ENCODE data around the gene SLC35B2. TPM values are rescaled to one million over a fixed set of nuclear protein-coding genes. Genes with fewer than 3 reads are reported as not detected.

SLC35B2 gene
- total and polyA plus RNA-seq, 2 donors (not counting 1 experiment from before 2014, with no cell fraction given), result 88.4 to 89.4 TPM

DNA sequence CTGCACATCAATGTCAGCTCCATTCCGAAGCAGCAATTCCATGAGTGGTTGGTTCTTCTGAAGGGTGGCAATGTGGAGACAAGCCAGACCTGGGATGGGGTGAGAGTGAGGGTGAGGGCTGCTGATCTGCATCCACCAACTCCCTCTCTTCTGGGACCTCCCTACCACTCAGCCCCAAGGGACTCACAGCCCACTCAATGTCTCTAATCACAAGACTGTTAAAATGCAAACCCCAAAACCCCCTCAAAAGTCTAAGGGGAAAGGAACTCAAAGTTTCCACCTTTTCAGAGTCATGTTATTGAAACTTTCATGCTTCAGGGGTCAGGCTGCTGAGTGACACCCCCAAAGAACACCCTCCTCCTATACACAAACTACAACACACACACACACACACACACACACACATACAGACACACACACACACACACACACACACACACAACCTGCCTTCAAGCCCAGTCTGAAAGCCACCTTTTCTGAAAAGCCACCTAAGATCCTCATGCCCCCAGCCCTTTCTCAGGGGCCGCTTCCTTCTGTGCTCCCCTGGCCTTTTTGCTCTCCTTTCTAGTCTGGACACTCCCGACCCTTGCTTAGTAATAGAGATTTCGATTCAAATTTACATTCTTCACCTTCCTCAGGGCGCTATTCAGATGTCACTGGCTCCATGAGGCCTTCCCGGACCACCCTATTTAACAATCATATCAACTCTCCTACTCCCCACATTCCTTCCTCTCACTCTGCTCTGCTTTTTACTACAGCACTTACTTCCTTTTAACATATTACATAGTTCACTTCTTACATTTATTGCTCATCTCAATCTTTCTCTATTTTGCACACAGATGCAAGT lies 3.3 kb upstream of the SLC35B2 start:
- H4K20me1 ChIP-seq (ENCODE audit: control insufficient read depth, extremely low read depth, insufficient read depth, low read length), result no peaks in the 10 kb centered on the region
- H3K9me3 ChIP-seq (ENCODE audit: control insufficient read depth, insufficient read depth, low read depth, low read length), result no peaks in the 10 kb centered on the region
- H2AFZ ChIP-seq (ENCODE audit: low read length), result no peak overlapping the region
- H3K4me1 ChIP-seq (ENCODE audit: control insufficient read depth, extremely low read depth, insufficient read depth, low read length), result peaks cover 12% of the 10 kb centered on the region
- H3K9ac ChIP-seq (ENCODE audit: insufficient read depth, low read length), result no peak overlapping the region
- TF ChIP-seq, protein P1, sequence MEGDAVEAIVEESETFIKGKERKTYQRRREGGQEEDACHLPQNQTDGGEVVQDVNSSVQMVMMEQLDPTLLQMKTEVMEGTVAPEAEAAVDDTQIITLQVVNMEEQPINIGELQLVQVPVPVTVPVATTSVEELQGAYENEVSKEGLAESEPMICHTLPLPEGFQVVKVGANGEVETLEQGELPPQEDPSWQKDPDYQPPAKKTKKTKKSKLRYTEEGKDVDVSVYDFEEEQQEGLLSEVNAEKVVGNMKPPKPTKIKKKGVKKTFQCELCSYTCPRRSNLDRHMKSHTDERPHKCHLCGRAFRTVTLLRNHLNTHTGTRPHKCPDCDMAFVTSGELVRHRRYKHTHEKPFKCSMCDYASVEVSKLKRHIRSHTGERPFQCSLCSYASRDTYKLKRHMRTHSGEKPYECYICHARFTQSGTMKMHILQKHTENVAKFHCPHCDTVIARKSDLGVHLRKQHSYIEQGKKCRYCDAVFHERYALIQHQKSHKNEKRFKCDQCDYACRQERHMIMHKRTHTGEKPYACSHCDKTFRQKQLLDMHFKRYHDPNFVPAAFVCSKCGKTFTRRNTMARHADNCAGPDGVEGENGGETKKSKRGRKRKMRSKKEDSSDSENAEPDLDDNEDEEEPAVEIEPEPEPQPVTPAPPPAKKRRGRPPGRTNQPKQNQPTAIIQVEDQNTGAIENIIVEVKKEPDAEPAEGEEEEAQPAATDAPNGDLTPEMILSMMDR (conservative IDR thresholded peaks at IDR 0.05 in 1 of 2, IDR thresholded peaks at IDR 0.05 in 1 of 2; ENCODE audit: low read depth in 1 of 2, low read length in 2 of 2), result no peak
- TF ChIP-seq EZH2 (IDR thresholded peaks at IDR 0.05; ENCODE audit: low read length, missing control alignments), result no peak
- no peak overlapping the region for H3K4me3 ChIP-seq (replicated peaks in 1 of 4; ENCODE audit: control extremely low read depth in 1 of 4, insufficient read depth in 1 of 4, low read depth in 3 of 4, low read length in 4 of 4)
- no peak overlapping the region for H3K4me2 ChIP-seq (ENCODE audit: extremely low read depth, insufficient read depth, low read length)
- H3K27ac ChIP-seq (ENCODE audit: insufficient read depth, low read length), result no peak overlapping the region
- peaks cover 4% of the 10 kb centered on the region for H3K36me3 ChIP-seq (ENCODE audit: control insufficient read depth, insufficient read depth, low read length)
- DNase-seq (ENCODE audit: low read depth in 2 of 2), result no peak
- H3K79me2 ChIP-seq (ENCODE audit: control insufficient read depth, insufficient read depth, low read length), result peaks cover 14% of the 10 kb centered on the region
- H3K27me3 ChIP-seq (ENCODE audit: control insufficient read depth, insufficient read depth, low read length), result no peaks in the 10 kb centered on the region

DNA sequence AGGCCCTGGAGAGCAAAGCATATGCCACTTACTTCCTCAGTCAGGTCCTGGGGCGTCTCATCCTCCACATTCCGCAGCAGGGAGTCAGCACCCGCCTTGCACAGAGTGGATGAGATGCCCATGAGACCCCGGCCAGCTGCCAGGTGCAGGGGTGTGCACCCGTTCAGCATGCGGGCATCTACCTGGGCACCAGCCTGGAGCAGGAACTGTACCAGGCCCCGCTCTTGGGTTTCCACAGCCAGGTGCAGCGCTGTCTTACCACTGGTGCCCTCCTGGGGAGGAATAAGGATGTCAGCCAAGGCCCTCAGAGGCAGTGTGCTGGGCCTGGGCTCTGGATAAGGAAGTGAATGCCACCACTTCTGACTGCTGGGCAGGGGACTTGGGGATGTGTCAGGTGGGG lies 2.7 kb upstream of the SLC35B2 start:
- no peak overlapping the region for H3K27ac ChIP-seq (ENCODE audit: insufficient read depth, low read length)
- no peak overlapping the region for H3K9ac ChIP-seq (ENCODE audit: insufficient read depth, low read length)
- no peaks in the 10 kb centered on the region for H4K20me1 ChIP-seq (ENCODE audit: control insufficient read depth, extremely low read depth, insufficient read depth, low read length)
- H3K36me3 ChIP-seq (ENCODE audit: control insufficient read depth, insufficient read depth, low read length), result peaks cover 6% of the 10 kb centered on the region
- no peak overlapping the region for H3K4me2 ChIP-seq (ENCODE audit: extremely low read depth, insufficient read depth, low read length)
- H3K4me1 ChIP-seq (ENCODE audit: control insufficient read depth, extremely low read depth, insufficient read depth, low read length), result peaks cover 12% of the 10 kb centered on the region
- peaks cover 19% of the 10 kb centered on the region for H3K79me2 ChIP-seq (ENCODE audit: control insufficient read depth, insufficient read depth, low read length)
- H3K9me3 ChIP-seq (ENCODE audit: control insufficient read depth, insufficient read depth, low read depth, low read length), result no peaks in the 10 kb centered on the region
- H3K27me3 ChIP-seq (ENCODE audit: control insufficient read depth, insufficient read depth, low read length), result no peaks in the 10 kb centered on the region
- no peak overlapping the region for H3K4me3 ChIP-seq (replicated peaks in 1 of 4; ENCODE audit: control extremely low read depth in 1 of 4, insufficient read depth in 1 of 4, low read depth in 3 of 4, low read length in 4 of 4)
- no peak overlapping the region for H2AFZ ChIP-seq (ENCODE audit: low read length)
- no peak for DNase-seq (ENCODE audit: low read depth in 2 of 2)
- TF ChIP-seq EZH2 (IDR thresholded peaks at IDR 0.05; ENCODE audit: low read length, missing control alignments), result no peak
- TF ChIP-seq, protein P1 (conservative IDR thresholded peaks at IDR 0.05 in 1 of 2, IDR thresholded peaks at IDR 0.05 in 1 of 2; ENCODE audit: low read depth in 1 of 2, low read length in 2 of 2), result no peak

DNA sequence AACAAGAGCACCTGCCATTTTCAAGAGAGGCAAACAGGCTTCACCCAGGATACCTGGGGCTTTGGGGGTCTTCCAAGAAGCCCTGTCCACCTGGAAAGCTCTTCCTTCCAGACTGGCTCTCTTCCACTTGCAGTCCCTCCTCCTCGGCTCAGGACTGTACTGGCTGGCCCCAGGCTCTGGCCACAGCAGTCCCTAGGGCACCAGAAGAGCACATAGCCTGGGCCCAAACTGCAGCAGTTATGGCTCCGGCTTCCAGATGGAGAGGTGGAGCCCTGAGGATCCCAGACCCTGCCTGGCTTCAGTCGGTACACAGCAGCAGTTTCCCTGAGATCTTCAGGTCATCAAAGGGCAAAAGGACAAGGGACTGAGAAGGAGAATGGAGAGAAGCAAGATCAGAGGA lies 1.6 kb upstream of the SLC35B2 start:
- H3K4me2 ChIP-seq (ENCODE audit: extremely low read depth, insufficient read depth, low read length), result no peak overlapping the region
- no peak for TF ChIP-seq EZH2 (IDR thresholded peaks at IDR 0.05; ENCODE audit: low read length, missing control alignments)
- TF ChIP-seq, protein P1 (conservative IDR thresholded peaks at IDR 0.05 in 1 of 2, IDR thresholded peaks at IDR 0.05 in 1 of 2; ENCODE audit: low read depth in 1 of 2, low read length in 2 of 2), result no peak

More for the DNA sequence above, 1.6 kb upstream of the SLC35B2 start:
- Histone ChIP-seq H3K27ac (ENCODE audit: insufficient read depth, low read length) (no peak overlapping the region), H3K4me3 (replicated peaks in 1 of 4; ENCODE audit: control extremely low read depth in 1 of 4, insufficient read depth in 1 of 4, low read depth in 3 of 4, low read length in 4 of 4) (no peak overlapping the region), H3K27me3 (ENCODE audit: control insufficient read depth, insufficient read depth, low read length) (no peaks in the 10 kb centered on the region), H4K20me1 (ENCODE audit: control insufficient read depth, extremely low read depth, insufficient read depth, low read length) (no peaks in the 10 kb centered on the region), H3K9ac (ENCODE audit: insufficient read depth, low read length) (no peak overlapping the region), H3K79me2 (ENCODE audit: control insufficient read depth, insufficient read depth, low read length) (peaks cover 21% of the 10 kb centered on the region), H3K36me3 (ENCODE audit: control insufficient read depth, insufficient read depth, low read length) (peaks cover 10% of the 10 kb centered on the region), H2AFZ (ENCODE audit: low read length) (no peak overlapping the region), H3K4me1 (ENCODE audit: control insufficient read depth, extremely low read depth, insufficient read depth, low read length) (peaks cover 9% of the 10 kb centered on the region), H3K9me3 (ENCODE audit: control insufficient read depth, insufficient read depth, low read depth, low read length) (no peaks in the 10 kb centered on the region)
- DNase-seq (ENCODE audit: low read depth in 2 of 2), result no peak
